HG03457 (cell line): ENCODE measurements around the gene CDH4.
"Not testable (repeated sequence)": the region's sequence is repeated elsewhere in the genome, so short reads cannot be mapped to it uniquely, and the experiment has no call there.

ENCODE experiments used
- ATAC-seq: cut with Tn5 transposase; IDR thresholded peaks from one replicate; pipeline ENCODE4 v1.9.1; 2021; ENCODE audit warnings: moderate number of reproducible peaks; ENCODE audit not compliant: unreplicated experiment

CDH4 gene

GRCh38 chr20:61839912-61840778 lies 588.1 kb downstream of the CDH4 start:
- no peak for ATAC-seq

- no peak for ATAC-seq
These were observed 588.9 kb downstream of the CDH4 start for GRCh38 chr20:61840779-61841455.

DNA sequence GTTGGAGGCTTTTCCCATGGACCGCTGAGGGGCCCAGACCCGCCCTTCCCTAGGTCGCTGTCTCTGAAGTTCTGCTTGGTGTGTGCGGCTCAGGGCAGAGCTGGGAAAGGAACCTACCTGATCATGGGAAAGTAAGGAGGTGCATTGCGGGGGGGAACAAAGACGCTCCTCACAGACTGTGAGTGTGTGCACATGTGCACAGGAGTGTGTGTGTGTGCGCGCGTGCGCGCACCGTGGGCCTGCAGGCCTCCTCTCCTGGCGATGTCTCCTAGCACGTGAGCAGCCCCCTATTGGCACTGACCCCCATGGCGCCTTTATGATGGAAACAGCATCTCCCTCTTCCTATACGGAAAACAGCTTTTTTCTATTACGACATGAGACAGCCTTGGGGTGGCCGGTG lies 589.5 kb downstream of the CDH4 start:
- no peak for ATAC-seq

DNA sequence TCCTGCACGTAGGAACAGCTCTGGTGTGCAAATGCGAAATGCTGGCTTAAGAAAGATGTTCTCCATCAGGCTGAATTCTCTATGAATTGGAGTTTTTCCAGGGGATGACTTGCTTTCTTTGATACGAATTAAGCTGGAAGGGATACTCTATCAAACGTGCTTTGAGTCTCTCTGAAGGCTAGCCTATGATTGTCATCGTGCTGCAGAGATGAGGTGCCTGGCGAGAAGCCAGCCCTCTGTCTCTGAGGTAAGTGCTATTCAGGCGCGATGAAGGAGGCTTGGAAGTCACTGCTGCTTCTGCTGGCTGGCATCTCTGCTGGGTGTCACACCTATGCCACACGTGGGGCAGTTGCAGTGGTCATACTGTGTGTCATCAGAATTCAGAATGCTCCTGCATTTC lies 589.9 kb downstream of the CDH4 start:
- no peak for ATAC-seq

GRCh38 chr20:61844621-61845020 lies 592.6 kb downstream of the CDH4 start:
- ATAC-seq = no peak

GRCh38 chr20:61845233-61845671 lies 593.2 kb downstream of the CDH4 start:
- ATAC-seq = no peak

GRCh38 chr20:61846074-61846473 lies 594.0 kb downstream of the CDH4 start:
- ATAC-seq = no peak

- no peak for ATAC-seq
These were observed 594.8 kb downstream of the CDH4 start for GRCh38 chr20:61846741-61847419.

DNA sequence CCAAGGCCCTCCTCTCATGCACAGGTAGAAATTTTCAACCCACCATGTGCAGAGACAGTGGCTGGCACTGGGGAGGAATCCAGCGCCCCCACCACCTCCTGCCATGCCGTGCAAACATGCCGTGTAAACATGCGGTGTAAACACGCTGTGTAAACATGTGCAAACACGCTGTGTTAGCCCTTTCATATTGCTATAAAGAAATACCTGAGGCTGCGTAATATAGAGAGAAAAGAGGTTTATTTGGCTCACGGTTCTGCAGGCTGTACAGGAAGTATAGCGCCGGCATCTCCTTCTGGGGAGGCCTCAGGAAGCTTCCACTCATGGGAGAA lies 595.3 kb downstream of the CDH4 start:
- ATAC-seq = no peak

DNA sequence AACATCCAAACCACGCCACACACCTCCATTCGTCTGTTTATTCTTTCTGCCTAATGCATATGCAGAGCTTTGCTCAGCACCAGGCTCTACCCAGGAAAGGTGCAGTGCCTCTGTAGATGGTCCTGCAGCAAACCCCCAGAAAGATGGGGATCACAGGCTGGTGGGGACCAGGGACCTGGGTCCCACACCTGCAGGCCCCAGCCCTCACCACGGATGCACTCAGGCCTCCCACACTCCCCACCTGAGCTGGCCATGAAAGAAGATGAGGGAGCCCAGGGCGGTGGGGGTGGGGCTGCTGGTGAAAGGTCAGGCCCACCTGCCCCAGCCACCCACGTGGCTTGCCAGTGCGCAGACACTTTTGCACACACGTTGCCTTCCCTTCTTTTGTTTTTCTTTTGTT lies 595.9 kb downstream of the CDH4 start:
- no peak for ATAC-seq

DNA sequence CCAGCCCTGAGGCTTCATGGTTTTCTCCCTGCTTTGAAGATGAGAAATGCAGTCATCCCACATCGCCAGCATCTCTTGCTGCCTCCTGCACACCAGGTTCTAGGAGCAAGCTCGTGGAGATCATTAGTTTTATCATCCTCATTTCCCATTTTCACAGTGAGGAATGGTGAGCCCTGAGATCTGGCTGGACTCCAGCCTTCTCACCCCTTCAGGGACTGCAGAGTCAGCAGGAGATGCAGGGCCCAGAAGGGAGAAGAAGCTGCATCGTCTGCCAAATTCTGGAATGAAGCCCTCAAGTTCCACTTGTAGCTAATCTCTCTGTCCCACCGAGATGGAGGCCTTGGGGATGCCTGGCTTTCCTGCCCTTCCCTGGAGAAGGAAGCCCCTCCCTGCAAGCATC lies 596.8 kb downstream of the CDH4 start:
- ATAC-seq = no peak

DNA sequence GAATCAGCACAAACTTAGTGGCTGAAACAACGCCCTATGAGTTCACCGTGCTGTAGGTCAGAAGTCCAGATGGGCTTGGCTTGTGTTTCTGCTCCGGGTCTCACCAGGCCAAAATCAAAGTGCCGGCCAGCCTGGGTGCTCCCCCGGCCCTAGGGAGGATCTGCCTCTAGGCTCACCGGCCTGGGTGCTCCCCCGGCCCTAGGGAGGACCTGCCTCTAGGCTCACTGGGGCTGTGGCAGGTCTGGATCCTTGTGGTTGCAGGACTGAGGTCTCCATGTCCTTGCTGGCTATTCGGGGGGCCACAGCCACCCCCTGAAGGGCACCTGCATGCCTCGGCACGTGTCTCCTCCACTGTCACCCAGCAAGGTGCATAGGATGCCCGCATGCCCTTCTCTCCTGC lies 597.3 kb downstream of the CDH4 start:
- no peak for ATAC-seq

DNA sequence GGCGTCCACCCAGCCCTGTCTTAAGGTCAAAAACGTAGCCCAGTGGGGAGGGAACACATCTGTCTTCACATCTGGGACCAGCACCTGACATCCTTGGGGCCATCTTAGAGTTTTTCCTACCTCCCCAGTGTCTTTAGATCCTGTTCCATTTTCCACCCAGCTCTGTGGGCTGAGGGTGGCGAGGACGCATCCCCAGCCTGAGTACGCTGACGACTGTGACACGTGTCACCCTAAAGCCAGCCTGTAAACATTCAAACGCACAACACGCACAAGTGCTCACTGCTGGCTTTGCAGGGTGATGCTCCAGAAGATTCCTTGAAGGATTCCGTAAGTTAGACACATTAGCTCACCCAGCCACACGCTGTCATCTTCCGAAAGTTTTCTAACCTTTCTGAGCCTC lies 597.8 kb downstream of the CDH4 start:
- no peak for ATAC-seq

- ATAC-seq = no peak
These were observed 598.4 kb downstream of the CDH4 start for GRCh38 chr20:61850457-61850856.

DNA sequence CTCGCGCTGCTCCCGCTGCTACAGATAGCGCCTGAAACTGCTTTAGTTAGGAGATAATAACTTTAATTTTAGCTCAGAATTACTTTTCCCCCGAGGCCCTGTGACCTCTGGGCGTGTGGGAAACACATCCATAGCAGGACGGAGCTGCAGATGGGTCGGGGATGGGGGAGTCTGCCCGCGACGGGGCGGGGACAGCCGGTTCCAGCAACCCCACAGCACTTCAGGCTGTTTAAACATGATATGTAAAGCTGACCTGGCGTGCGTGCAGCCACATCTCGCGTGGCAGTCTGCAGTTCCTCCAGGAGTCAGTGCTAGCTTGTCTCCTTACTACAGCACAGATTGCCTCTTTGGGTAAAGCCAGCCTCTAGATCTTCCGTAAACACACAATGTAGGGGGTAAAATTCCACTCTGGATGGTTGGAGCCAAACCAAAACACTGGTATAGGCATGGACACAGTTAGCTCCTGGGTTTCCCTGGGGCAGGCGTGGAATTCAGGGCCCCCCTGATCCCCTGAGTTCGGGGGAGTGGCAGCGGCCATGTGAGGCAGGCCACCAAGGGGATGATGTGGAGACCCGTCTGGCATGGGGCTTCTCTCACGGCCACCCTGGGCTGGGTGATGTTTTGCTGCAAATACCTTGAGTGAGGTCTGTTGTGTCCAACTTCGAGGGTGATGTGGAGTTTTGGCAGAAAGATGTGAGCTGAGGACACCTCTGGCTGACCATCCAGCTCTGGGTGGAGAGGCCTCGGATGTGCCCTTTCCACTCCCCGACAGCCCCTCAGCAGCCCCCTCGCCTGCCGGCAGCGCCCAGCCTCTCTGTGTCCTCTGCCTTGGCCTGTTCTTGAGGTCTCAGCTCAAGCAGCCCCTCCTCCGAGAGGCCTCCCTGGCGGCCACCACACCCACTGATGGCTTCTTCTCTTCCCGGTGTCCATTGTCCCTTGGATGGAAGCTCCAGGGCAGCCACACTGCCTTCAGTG lies 599.2 kb downstream of the CDH4 start:
- ATAC-seq = no peak

DNA sequence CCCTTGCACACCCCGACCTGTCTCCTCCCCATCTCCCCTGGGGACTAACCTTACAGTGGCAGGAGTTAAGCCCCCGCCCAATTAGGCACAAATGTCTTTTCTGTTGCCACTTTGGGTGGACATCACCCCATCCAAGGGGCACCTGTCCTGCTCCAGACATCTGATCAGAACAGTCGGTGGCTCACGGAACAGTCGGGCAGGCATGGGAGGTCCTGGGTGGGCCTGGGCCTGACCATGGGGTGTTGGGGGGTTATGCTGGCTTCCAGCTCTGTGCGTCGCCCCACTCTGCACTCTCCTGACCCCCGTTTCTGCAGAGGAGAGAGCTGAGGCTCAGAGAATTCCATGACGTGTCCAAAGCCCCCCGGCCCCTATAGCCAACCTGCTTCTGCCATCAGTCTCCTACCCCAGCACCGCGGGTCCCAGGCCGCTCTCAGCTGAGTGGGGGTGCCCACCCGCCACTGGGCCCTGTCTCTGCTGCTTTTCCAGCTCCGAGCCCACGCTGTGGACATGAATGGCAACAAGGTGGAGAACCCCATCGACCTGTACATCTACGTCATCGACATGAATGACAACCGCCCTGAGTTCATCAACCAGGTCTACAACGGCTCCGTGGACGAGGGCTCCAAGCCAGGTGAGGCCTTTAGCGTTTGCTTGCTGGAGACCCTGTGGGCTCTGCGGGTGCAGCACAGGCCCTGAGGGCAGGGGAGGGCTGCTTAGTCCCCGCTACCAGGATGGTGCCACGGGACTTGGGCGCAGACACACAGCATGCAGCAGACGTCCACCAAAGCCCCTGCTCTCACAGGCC lies 600.4 kb downstream of the CDH4 start:
- no peak for ATAC-seq

GRCh38 chr20:61853073-61854005 lies 601.3 kb downstream of the CDH4 start:
- ATAC-seq = no peak

DNA sequence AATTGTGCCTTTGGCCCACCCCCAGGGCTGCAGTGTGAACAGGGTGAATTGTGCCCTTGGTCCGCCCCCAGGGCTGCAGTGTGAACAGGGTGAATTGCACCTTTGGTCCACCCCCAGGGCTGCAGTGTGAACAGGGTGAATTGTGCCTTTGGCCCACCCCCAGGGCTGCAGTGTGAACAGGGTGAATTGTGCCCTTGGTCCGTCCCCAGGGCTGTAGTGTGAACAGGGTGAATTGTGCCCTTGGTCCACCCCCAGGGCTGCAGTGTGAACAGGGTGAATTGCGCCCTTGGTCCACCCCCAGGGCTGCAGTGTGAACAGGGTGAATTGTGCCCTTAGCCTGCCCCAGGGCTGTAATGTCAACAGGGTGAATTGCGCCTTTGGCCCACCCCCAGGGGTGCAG lies 602.5 kb downstream of the CDH4 start:
- ATAC-seq = not testable (repeated sequence)

DNA sequence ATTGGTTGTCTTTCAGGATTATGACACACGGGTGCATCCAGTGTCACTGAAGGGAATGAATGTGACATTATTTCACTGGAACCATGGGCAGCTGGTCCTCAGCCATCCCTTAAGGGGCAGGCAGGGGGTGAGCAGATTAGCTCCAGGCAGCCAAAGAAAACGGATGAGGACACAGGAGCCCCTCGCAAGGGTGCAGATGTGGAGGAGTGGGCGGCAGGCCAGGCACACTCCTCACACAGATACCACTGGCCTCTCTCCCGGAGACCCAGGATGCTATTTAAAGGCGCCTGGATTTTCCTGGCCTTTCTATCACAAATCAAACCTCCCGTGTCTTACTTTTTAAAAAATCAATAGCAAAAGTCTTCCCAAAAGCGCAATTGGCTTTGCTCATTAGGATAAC lies 603.2 kb downstream of the CDH4 start:
- no peak for ATAC-seq
